Caco-2 (cell line): Measurements from ENCODE around the gene RRP15. TPM values are rescaled to one million over a fixed set of nuclear protein-coding genes. Genes with fewer than 3 reads are reported as not detected.

Experiments used
- BruUV-seq: library from RNA; stranded (reverse); fragments of 400-500 nt; replicated peaks from 2 replicates; lab custom pipeline; 2021; lab: Mats Ljungman, UMichigan
- CTCF ChIA-PET: fragments of 300-600 bp; sonication (Branson Sonifier 250); formaldehyde crosslinking; loops from one replicate; lab custom pipeline; 2022; ENCODE audit warnings: antibody characterized with exemption; lab: Charles Lee
- POLR2A ChIA-PET: fragments of 300-600 bp; sonication (Branson Sonifier 250); formaldehyde crosslinking; loops from one replicate; lab custom pipeline; 2022; ENCODE audit warnings: antibody characterized with exemption; lab: Charles Lee
- DNase-seq, 2 experiments: peaks; one replicate each; pipeline versions ENCODE4 v3.0.0 to v3.0.0-alpha.2; 2020 to 2022
- H3K27me3 ChIP-seq: replicated peaks from 2 replicates; pipeline ENCODE4 v1.6.0; 2011; ENCODE audit warnings: low read length; ENCODE audit not compliant: control insufficient read depth, insufficient read depth
- H3K36me3 ChIP-seq: 2 replicates; pipeline ENCODE4 v1.5.1; 2011; ENCODE audit warnings: low read length; ENCODE audit not compliant: control insufficient read depth, insufficient read depth
- H3K4me1 ChIP-seq: fragments of 250-450 bp; sonication (Bioruptor Pico); 2 replicates; pipeline ENCODE4 v1.5.1; 2020; ENCODE audit warnings: mild to moderate bottlenecking
- H3K4me3 ChIP-seq: 2 replicates; pipeline ENCODE4 v1.5.1; 2011; ENCODE audit warnings: low read depth, mild to moderate bottlenecking, control low read depth, low read length
- H3K9me3 ChIP-seq: fragments of 250-450 bp; sonication (Bioruptor Pico); 2 replicates; pipeline ENCODE4 v1.5.1; 2020; ENCODE audit warnings: mild to moderate bottlenecking, moderate library complexity
- H3K27ac Mint-ChIP-seq: one replicate; pipeline ENCODE4 v1.8.0; 2022; ENCODE audit warnings: mixed read lengths; ENCODE audit not compliant: unreplicated experiment
- H3K27me3 Mint-ChIP-seq: one replicate; pipeline ENCODE4 v1.8.0; 2022; ENCODE audit warnings: mixed read lengths; ENCODE audit not compliant: insufficient read depth, unreplicated experiment
- H3K36me3 Mint-ChIP-seq: one replicate; pipeline ENCODE4 v1.8.0; 2022; ENCODE audit warnings: mild to moderate bottlenecking, mixed read lengths; ENCODE audit not compliant: insufficient read depth, unreplicated experiment
- H3K4me1 Mint-ChIP-seq: one replicate; pipeline ENCODE4 v1.8.0; 2022; ENCODE audit warnings: low read depth, mixed read lengths; ENCODE audit not compliant: unreplicated experiment
- H3K4me3 Mint-ChIP-seq: one replicate; pipeline ENCODE4 v1.8.0; 2022; ENCODE audit warnings: mild to moderate bottlenecking, moderate library complexity, mixed read lengths; ENCODE audit not compliant: unreplicated experiment
- H3K9me3 Mint-ChIP-seq: one replicate; pipeline ENCODE4 v1.8.0; 2022; ENCODE audit warnings: mixed read lengths; ENCODE audit not compliant: unreplicated experiment
- CTCF ChIP-seq, 2 experiments: fragments of 200-600 bp in 1 of 2; IDR thresholded peaks; 1 replicate in 1 of 2; 2 replicates in 1 of 2; pipeline versions ENCODE4 v1.5.1 to v1.8.0; 2011 to 2022; ENCODE audit warnings: antibody characterized with exemption in 1 of 2, control low read depth in 1 of 2, inconsistent platforms in 1 of 2, low read depth in 1 of 2, low read length in 1 of 2, mild to moderate bottlenecking in 1 of 2, moderate library complexity in 1 of 2; ENCODE audit not compliant: insufficient read depth in 1 of 2, severe bottlenecking in 1 of 2, unreplicated experiment in 1 of 2
- intact Hi-C: fragments of 100-400 bp; cut with micrococcal nuclease; formaldehyde crosslinking; loops from one replicate; pipeline ENCODE4 v1.10.0; 2022; ENCODE audit not compliant: unreplicated experiment
- total RNA-seq: library from RNA; stranded (reverse); gene quantifications from 2 replicates; pipeline ENCODE4 v1.2.3, GENCODE V29; 2022

RRP15 gene
- total RNA-seq, 1 experiment from 2014 or later, result 44.5 TPM

DNA sequence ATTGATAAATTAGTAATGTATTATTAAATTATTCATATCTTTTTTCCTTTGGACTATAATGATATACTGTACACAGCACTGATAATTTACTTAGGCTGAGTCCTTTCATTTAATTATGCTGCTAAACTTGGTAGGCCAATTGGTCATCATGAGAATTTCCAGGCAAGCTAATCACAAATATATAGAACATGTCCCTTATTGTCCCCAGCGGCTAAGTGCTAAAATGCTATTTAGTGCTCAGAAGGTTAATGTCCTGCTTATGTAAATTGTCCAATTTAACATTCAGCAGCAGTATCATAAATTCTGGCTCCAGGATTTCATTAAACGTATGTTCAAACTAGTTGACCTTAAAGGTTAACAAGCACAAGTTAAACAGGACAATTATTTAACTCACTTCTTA lies 30.0 kb upstream of the RRP15 start:
- CTCF ChIA-PET, result no interaction called here
- Mint-ChIP-seq H3K4me1 (peaks cover 7% of the 10 kb centered on the region), H3K27ac (no peak overlapping the region), H3K4me3 (no peak overlapping the region), H3K9me3 (no peaks in the 10 kb centered on the region), H3K36me3 (no peaks in the 10 kb centered on the region), H3K27me3 (peaks cover 14% of the 10 kb centered on the region)
- no peak for TF ChIP-seq CTCF (IDR thresholded peaks at IDR 0.05; ENCODE audit: insufficient read depth in 1 of 2, low read depth in 1 of 2, low read length in 1 of 2, severe bottlenecking in 1 of 2, unreplicated experiment in 1 of 2)
- DNase-seq, result no peak
- H3K4me3 ChIP-seq, result no peak overlapping the region
- H3K36me3 ChIP-seq, result no peaks in the 10 kb centered on the region
- no peaks in the 10 kb centered on the region for H3K9me3 ChIP-seq
- POLR2A ChIA-PET, result no interaction called here
- intact Hi-C loops, result no loop called here
- H3K4me1 ChIP-seq, result no peaks in the 10 kb centered on the region
- no peaks in the 10 kb centered on the region for H3K27me3 ChIP-seq
- no TSS peak for BruUV-seq

DNA sequence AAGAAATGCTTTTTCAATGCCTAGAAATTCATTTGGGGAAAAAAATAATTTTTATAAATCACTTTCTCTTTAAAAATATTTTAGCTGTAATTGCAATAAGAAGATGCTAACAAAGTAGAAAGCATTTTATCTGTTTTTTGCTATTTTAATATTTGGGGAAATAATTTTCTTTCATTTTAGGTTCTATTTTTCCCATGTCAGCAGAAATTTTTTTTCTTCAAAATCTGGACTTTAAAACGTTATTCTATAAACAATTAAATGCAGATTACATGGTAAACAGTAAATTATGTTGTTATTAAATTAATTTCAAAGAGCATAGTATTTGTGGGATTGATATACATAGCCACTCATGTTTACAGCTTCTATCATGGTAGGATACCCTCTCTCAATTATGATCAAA lies 27.7 kb upstream of the RRP15 start:
- DNase-seq, result no peak
- no peaks in the 10 kb centered on the region for H3K9me3 Mint-ChIP-seq
- intact Hi-C loops, result no loop called here
- H3K27me3 ChIP-seq, result no peaks in the 10 kb centered on the region
- H3K4me1 Mint-ChIP-seq, result peaks cover 9% of the 10 kb centered on the region
- no peaks in the 10 kb centered on the region for H3K36me3 ChIP-seq
- peaks cover 5% of the 10 kb centered on the region for H3K27me3 Mint-ChIP-seq
- H3K27ac Mint-ChIP-seq, result no peak overlapping the region
- no peak overlapping the region for H3K4me3 Mint-ChIP-seq
- ChIA-PET CTCF (interaction anchor here (1.5 to 3.2 kb wide), 2 partner anchors 13 to 23 kb away, joined by 4 to 18 read pairs; no protein-coding TSS in a partner anchor), POLR2A (no interaction called here)
- no peaks in the 10 kb centered on the region for H3K9me3 ChIP-seq
- H3K4me3 ChIP-seq, result no peak overlapping the region
- no peak for TF ChIP-seq CTCF (IDR thresholded peaks at IDR 0.05; ENCODE audit: insufficient read depth in 1 of 2, low read depth in 1 of 2, low read length in 1 of 2, severe bottlenecking in 1 of 2, unreplicated experiment in 1 of 2)
- no peaks in the 10 kb centered on the region for H3K36me3 Mint-ChIP-seq
- no TSS peak for BruUV-seq
- no peaks in the 10 kb centered on the region for H3K4me1 ChIP-seq

- CTCF ChIA-PET, result interaction anchor here (1.5 to 3.2 kb wide), 2 partner anchors 12 to 23 kb away, joined by 4 to 18 read pairs; no protein-coding TSS in a partner anchor
- Mint-ChIP-seq H3K4me1 (peaks cover 9% of the 10 kb centered on the region), H3K36me3 (no peaks in the 10 kb centered on the region), H3K4me3 (no peak overlapping the region), H3K27ac (no peak overlapping the region), H3K9me3 (no peaks in the 10 kb centered on the region), H3K27me3 (peaks cover 5% of the 10 kb centered on the region)
- no peaks in the 10 kb centered on the region for H3K36me3 ChIP-seq
- POLR2A ChIA-PET, result no interaction called here
- no peaks in the 10 kb centered on the region for H3K9me3 ChIP-seq
- intact Hi-C loops, result no loop called here
- no peak overlapping the region for H3K4me3 ChIP-seq
- no peaks in the 10 kb centered on the region for H3K4me1 ChIP-seq
- TF ChIP-seq CTCF (IDR thresholded peaks at IDR 0.05; ENCODE audit: insufficient read depth in 1 of 2, low read depth in 1 of 2, low read length in 1 of 2, severe bottlenecking in 1 of 2, unreplicated experiment in 1 of 2), result no peak
- no peaks in the 10 kb centered on the region for H3K27me3 ChIP-seq
- DNase-seq, result no peak
- BruUV-seq, result no TSS peak
Observed at GRCh38 chr1:218257971-218258370, 27.1 kb upstream of the RRP15 start.
